ENCODE results near the gene SEC24C.

DNA sequence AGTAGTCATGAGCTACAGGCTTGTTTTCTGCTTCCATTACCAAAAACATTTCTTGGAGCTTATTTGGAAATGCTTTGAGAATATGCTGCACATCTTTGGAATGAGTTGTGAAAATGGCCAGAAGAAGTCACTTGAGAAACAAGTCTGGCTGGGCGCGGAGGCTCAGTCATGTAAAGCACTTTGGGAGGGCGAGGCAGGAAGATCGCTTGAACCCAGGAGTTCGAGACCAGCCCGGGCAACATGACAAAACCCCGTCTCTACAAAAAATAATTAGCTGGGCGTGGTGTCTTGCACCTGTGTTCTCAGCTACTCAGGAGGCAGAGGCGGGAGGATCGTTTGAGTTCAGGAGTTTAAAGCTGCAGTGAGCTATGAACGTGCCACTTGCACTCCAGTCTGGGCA is 36.8 kb downstream of the SEC24C start:
- TF ChIP-seq CTCF (conservative IDR thresholded peaks at IDR 0.05; ENCODE audit: low read depth, low read length), result no peak
- no peak for TF ChIP-seq EZH2 (IDR thresholded peaks at IDR 0.05; ENCODE audit: borderline replicate concordance, low read depth, low read length, poor library complexity, severe bottlenecking)
